HG02885 (cell line): ENCODE data around the gene ZFPM1.
"Not testable (repeated sequence)": the region's sequence is repeated elsewhere in the genome, so short reads cannot be mapped to it uniquely, and the experiment has no call there.

ENCODE experiments used
- ATAC-seq: cut with Tn5 transposase; IDR thresholded peaks from one replicate; pipeline ENCODE4 v1.9.1; 2021; ENCODE audit warnings: mild to moderate bottlenecking; ENCODE audit not compliant: unreplicated experiment, poor library complexity

ZFPM1 gene

GRCh38 chr16:88462396-88462795 lies 9.3 kb downstream of the ZFPM1 start:
- ATAC-seq, result no peak

GRCh38 chr16:88463411-88463810 lies 10.3 kb downstream of the ZFPM1 start:
- ATAC-seq, result no peak

GRCh38 chr16:88464447-88465318 lies 11.6 kb downstream of the ZFPM1 start:
- ATAC-seq, result no peak

DNA sequence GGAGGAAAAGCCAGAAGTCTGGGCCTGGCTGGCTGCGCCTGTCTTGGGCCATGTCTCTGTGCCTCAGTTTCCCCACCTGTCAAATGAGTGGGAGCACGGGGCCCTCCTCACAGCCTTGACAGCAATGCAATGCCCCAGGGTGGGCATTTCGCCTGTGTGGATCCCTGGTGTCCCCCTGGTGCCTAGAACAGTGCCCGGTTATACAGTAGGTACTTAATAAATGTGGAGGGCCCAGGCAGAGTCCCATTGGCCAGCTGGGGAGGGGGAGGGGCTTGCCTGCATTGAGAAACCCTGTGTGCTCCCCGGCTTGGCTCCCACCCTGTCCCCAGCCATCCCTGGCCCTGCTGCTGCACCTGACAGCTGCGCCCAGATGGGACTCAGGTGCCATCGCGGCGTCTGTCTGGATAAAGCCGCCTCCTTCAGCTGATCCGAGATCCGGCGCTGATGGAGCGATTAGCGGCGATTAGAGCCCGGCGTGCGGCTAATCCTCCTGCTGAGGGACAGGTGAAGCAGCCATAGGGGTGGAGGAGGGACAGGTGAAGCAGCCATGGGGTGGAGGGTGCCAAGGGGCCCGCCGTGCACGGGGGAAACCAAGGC lies 12.4 kb downstream of the ZFPM1 start:
- no peak for ATAC-seq

GRCh38 chr16:88466175-88466862 lies 13.2 kb downstream of the ZFPM1 start:
- no peak for ATAC-seq

- ATAC-seq, result no peak
Measured at GRCh38 chr16:88466949-88467348, 13.9 kb downstream of the ZFPM1 start.

GRCh38 chr16:88467541-88467944 lies 14.5 kb downstream of the ZFPM1 start:
- ATAC-seq, result no peak

DNA sequence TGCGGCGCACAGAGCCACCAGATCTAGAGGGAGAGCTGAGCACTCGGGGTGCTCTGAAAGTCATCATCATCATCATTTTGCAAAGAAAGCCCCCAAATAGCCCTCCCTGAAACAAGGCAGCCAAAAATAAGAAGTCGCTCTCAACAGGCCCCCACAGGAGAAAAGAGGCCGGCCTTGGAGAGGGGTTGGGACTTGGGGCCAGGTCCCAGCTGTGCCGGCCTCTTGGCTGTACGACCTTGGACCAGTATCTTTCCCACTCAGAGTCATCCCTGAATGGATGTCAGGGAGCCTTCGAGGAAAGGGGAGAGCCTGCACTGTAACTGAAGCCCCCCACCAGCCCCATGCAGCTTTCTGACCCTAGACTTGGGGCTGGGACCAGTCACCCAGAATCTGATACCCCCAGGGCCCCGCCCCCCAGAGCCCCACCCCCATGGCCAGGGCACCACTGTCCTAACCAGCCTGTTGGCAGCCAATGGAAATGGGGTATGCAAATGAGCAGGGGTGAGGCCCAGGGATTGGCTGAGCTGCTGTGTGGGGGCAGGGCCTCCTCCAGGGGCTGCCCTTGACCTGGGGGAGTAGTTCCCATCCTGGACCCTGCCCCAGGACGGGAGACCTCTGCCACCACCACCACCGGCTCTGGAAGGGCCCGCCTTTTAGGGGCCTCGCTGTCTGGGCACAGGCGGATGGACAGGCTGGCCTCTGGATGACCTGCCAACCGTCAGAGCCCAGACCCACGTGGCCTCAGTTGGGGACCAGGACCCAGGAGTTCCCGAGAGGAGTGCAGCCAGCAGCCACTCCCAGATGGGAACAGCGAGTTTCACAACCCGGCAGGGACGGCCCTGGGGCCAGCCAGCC lies 15.4 kb downstream of the ZFPM1 start:
- no peak for ATAC-seq

GRCh38 chr16:88469615-88470395 lies 16.7 kb downstream of the ZFPM1 start:
- no peak for ATAC-seq

- ATAC-seq, result not testable (repeated sequence)
Measured at GRCh38 chr16:88470396-88470680, 17.3 kb downstream of the ZFPM1 start.

DNA sequence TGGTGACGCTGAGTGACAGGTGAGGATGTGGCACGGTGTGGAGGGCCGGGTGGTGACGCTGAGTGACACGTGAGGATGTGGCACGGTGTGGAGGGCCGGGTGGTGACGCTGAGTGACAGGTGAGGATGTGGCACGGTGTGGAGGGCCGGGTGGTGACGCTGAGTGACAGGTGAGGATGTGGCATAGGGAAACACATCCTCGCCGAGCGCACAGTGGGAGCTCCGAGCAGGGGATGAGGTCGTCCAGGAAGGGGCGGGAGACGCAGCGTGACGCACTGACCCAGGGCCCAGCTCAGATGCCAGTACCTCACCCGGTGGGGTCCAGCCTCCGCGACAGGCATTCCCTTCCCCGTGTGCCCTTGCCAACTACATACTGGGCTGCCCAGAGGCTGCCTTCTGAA lies 17.6 kb downstream of the ZFPM1 start:
- not testable (repeated sequence) for ATAC-seq

- no peak for ATAC-seq
Measured at GRCh38 chr16:88471115-88471514, 18.0 kb downstream of the ZFPM1 start.

DNA sequence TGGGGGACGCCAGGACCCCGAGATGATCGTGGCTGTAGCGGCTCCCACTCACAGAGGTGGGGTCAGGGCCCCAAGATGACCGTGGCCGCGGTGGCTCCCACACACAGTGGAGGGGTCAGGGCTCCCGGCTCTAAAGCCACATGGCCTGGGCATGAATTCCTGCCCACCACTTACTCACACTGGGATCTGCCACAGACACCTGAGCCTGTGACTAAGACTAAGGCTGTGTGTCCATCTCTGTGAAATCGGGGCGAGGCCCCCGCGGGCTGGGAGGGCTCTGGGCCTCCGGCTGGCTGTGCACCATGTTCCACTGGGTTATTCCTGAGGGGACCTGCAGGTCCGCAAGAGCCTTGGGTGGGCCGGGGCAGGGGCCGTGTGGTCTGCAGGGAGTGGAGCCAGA lies 18.5 kb downstream of the ZFPM1 start:
- no peak for ATAC-seq

- ATAC-seq, result no peak
Measured at GRCh38 chr16:88472069-88472468, 19.0 kb downstream of the ZFPM1 start.

DNA sequence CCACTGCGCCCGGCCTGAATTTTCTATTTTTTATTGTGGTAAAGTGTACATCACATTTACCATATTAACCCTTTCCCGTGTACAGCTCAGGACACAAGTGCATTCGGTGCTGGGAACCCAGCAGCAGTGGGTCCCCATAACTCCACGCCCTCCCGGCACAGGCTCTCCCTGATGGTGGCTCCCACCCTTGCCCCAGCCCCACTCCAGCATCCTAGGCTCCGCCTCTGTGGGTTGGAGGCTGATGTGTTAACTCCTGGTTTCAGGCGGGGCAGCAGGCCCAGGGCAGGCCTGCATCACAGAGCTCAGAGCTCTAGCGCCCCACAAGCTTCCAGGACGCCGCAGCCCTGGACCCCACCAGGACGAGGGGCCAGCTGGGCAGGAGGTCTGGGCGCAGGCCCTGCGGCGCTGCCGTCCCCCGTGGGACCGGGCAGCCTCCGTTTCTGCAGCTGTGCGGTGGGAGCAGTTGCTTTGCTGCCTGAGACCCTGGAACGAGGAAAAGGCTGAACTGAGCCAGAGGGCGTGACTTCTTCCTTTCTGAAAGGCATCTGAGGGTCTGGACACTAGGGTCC lies 19.6 kb downstream of the ZFPM1 start:
- ATAC-seq, result no peak

DNA sequence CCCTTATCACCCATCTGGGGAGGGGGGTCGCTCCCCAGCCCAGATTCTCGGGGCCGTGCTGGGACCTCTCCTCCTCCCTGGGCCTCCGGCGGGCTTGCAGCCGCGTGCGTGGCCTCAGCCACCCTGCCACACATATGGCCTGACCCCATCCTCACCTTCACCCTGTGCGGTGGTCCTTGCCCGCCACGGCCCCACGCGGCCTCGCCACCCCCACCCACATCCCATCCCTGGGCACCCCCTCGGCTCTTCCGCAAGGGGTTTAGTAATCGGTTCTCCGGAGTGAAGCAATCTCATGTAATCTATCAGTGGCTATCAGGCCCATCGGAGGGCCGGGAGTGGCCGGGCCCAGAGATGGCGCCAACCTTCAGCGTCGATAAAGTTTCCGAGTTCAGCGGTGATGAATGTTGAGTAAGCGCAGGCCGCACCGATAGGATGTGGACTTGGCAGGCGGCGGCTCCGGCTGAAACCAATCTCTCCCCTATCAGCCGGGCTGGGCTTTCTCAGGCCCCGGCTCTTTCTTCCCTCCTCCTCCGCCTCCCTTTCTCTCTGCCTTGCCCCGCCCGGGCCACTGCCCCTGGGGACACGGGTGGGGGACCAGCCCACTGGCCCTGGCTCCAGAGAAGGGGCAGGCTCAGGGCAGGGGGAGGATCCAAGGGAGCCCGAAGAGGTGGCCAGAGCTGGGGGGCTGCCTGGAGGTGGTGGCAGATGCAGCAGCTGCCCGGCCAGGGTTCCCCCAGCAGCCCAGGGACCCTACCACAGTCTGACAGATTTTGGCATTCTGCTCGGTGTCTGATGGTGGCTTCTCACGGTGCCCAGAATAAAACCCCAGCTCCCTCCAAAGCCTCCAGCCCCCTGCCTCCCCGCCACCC lies 20.8 kb downstream of the ZFPM1 start:
- no peak for ATAC-seq

- no peak for ATAC-seq
Measured at GRCh38 chr16:88475037-88475436, 22.0 kb downstream of the ZFPM1 start.

GRCh38 chr16:88476203-88476602 lies 23.1 kb downstream of the ZFPM1 start:
- no peak for ATAC-seq
